ENCODE measurements around the gene VPS51. TPM values are rescaled to one million over a fixed set of nuclear protein-coding genes. Genes with fewer than 3 reads are reported as not detected.

The VPS51 gene
- total and polyA plus RNA-seq, 2 of the 13 experiments (the other 11 are each of a cell fraction or from before 2014, with no cell fraction given): 76.3 to 90.6 TPM

- TF ChIP-seq FUBP1 (CRISPR knock-in tag; IDR thresholded peaks at IDR 0.05; ENCODE audit: borderline replicate concordance) (no peak), IRX3 (CRISPR knock-in tag; IDR thresholded peaks at IDR 0.05; ENCODE audit: borderline replicate concordance, low read depth) (no peak), TOE1 (CRISPR knock-in tag; IDR thresholded peaks at IDR 0.05) (no peak)
Observed at GRCh38 chr11:65100674-65101350, 4.8 kb downstream of the VPS51 start (continued).

GRCh38 chr11:65102142-65103095, 6.4 kb downstream of the VPS51 start:
- TF ChIP-seq SRSF4 (IDR thresholded peaks at IDR 0.05; ENCODE audit: low read depth, low read length, poor library complexity, severe bottlenecking) (no peak), ZMAT3 (CRISPR knock-in tag; conservative IDR thresholded peaks at IDR 0.05) (no peak), ZNF121 (CRISPR knock-in tag; IDR thresholded peaks at IDR 0.05) (no peak), POGZ (CRISPR knock-in tag; IDR thresholded peaks at IDR 0.05) (no peak), XBP1 (CRISPR knock-in tag; IDR thresholded peaks at IDR 0.05) (no peak), TBX3 (IDR thresholded peaks at IDR 0.05; ENCODE audit: borderline replicate concordance) (no peak)
- TF ChIP-seq, protein P1, sequence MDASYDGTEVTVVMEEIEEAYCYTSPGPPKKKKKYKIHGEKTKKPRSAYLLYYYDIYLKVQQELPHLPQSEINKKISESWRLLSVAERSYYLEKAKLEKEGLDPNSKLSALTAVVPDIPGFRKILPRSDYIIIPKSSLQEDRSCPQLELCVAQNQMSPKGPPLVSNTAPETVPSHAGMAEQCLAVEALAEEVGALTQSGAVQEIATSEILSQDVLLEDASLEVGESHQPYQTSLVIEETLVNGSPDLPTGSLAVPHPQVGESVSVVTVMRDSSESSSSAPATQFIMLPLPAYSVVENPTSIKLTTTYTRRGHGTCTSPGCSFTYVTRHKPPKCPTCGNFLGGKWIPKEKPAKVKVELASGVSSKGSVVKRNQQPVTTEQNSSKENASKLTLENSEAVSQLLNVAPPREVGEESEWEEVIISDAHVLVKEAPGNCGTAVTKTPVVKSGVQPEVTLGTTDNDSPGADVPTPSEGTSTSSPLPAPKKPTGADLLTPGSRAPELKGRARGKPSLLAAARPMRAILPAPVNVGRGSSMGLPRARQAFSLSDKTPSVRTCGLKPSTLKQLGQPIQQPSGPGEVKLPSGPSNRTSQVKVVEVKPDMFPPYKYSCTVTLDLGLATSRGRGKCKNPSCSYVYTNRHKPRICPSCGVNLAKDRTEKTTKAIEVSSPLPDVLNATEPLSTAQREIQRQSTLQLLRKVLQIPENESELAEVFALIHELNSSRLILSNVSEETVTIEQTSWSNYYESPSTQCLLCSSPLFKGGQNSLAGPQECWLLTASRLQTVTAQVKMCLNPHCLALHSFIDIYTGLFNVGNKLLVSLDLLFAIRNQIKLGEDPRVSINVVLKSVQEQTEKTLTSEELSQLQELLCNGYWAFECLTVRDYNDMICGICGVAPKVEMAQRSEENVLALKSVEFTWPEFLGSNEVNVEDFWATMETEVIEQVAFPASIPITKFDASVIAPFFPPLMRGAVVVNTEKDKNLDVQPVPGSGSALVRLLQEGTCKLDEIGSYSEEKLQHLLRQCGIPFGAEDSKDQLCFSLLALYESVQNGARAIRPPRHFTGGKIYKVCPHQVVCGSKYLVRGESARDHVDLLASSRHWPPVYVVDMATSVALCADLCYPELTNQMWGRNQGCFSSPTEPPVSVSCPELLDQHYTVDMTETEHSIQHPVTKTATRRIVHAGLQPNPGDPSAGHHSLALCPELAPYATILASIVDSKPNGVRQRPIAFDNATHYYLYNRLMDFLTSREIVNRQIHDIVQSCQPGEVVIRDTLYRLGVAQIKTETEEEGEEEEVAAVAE (CRISPR knock-in tag; IDR thresholded peaks at IDR 0.05; ENCODE audit: borderline replicate concordance): no peak
- CTCF ChIA-PET (ENCODE audit: low intra/inter-chr PET ratio, low total read pairs): no interaction called here

More at GRCh38 chr11:65102142-65103095, 6.4 kb downstream of the VPS51 start:
- no peak for FAIRE-seq
- BruUV-seq (replicated peaks): no TSS peak
- Histone ChIP-seq H4K20me1 (ENCODE audit: insufficient read depth, low read length) (no peaks in the 10 kb centered on the region), H3K9me3 (ENCODE audit: low read length) (no peaks in the 10 kb centered on the region), H3K36me3 (replicated peaks in 1 of 2; ENCODE audit: control insufficient read depth in 1 of 2, insufficient read depth in 2 of 2, low read length in 2 of 2) (peaks cover 3 to 18% of the 10 kb centered on the region in 2 experiments; a peak in 3 of 5 replicates), H3K4me3 (replicated peaks in 1 of 3; ENCODE audit: insufficient read depth in 1 of 3, low read depth in 2 of 3, low read length in 3 of 3) (no peak overlapping the region), H3K27me3 (ENCODE audit: control insufficient read depth in 1 of 2, insufficient read depth in 2 of 2, low read length in 2 of 2) (no peaks in the 10 kb centered on the region), H3K27ac (ENCODE audit: extremely low read length, insufficient read depth, low read length) (no peak overlapping the region), H3K4me1 (ENCODE audit: insufficient read depth, low read length) (peaks cover 6% of the 10 kb centered on the region), H3K4me2 (ENCODE audit: low read depth, low read length) (no peak overlapping the region), H3K79me2 (ENCODE audit: insufficient read depth, low read length) (no peaks in the 10 kb centered on the region), H3K9ac (ENCODE audit: insufficient read depth, low read depth, low read length) (no peak overlapping the region), H2AFZ (ENCODE audit: low read length) (no peak overlapping the region)
- 95% methylated on average over 8 of the region's 8 CpGs for WGBS (ENCODE audit: low lambda C conversion rate)
- intact Hi-C loops (cut with micrococcal nuclease; ENCODE audit: unreplicated experiment) (no loop called here), in situ Hi-C loops (cut with HindIII; ENCODE audit: extremely low pct_ligation_motif_present, low pct_unique_long_range_greater_than_20kb) (no loop called here)
- no peak for ATAC-seq
- POLR2A ChIA-PET: interaction anchor here (1.2 kb wide), 2 partner anchors 9 to 10 kb away, joined by 3 to 5 read pairs; partner anchors contain the start of gene TM7SF2
- DNase-seq (ENCODE audit: low spot score): no peak
